Measurements from ENCODE around the gene KIF22.
"Not testable (repeated sequence)": the region's sequence is repeated elsewhere in the genome, so short reads cannot be mapped to it uniquely, and the experiment has no call there.

KIF22 gene

GRCh38 chr16:29815793-29816693 lies 25.5 kb downstream of the KIF22 start, which contains the start of gene PAGR1:
PAGR1 (plus strand) TSS chr16:29816152; CDS start chr16:29816526, 374 bp downstream.
- peak; percentile 97 for DNase-seq

DNA sequence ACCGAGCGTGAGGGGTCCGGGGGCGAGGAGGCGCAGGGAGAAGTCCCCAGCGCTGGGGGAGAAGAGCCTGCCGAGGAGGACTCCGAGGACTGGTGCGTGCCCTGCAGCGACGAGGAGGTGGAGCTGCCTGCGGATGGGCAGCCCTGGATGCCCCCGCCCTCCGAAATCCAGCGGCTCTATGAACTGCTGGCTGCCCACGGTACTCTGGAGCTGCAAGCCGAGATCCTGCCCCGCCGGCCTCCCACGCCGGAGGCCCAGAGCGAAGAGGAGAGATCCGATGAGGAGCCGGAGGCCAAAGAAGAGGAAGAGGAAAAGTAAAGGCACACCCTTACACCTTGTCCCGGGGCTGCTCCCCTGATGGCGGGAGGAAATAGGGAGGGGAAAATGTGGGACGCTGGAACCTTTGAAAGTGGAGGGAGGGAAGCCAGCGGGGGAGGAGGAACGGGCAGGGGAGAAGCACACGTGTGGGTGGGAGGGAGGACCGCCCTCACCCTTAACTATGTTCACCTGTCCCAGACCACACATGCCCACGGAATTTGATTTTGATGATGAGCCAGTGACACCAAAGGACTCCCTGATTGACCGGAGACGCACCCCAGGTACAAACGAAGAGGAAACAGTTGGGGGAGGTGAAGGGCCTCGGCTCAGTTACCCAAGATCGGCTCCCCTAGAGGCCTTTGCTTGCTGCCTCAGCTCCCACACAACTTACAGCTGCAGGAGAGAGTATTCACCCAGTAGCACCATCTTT lies 26.3 kb downstream of the KIF22 start:
- DNase-seq, result peak in 1 of 2 donors; percentile 58

- no peak for DNase-seq
Observed at GRCh38 chr16:29818082-29818481, 27.5 kb downstream of the KIF22 start.

GRCh38 chr16:29819506-29819905 lies 29.0 kb downstream of the KIF22 start:
- DNase-seq, result no peak

- peak in 1 of 2 donors; percentile 49 for DNase-seq
Observed at GRCh38 chr16:29820271-29820701, 29.7 kb downstream of the KIF22 start, which contains the start of gene MVP. MVP (plus strand) TSS chr16:29820462; CDS start chr16:29830550, 10,088 bp downstream.

- no peak for DNase-seq
Observed at GRCh38 chr16:29820730-29821642, 30.4 kb downstream of the KIF22 start.

DNA sequence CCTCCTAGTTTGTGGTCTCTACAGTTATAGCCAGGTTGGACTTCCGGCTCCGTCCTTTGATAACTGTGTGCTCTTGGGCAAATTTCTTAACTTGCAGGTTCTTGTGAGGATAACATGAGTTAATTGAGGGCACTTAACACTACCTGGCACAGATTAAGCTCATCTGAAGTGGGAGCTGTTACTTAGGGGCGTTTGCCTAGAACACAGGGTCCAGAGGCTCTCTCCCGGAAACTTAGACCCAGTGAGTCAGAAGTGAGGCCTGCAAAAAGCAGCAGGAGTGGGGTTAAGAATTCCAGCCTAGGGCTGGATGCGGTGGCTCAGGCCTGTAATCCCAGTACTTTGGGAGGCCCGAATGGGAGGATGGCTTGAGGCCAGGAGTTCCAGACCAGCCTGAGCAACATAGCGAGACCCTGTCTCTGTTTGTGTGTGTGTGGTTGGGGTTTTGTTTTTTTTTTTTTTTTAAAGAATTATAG lies 31.1 kb downstream of the KIF22 start:
- DNase-seq, result no peak

GRCh38 chr16:29824589-29825144 lies 34.1 kb downstream of the KIF22 start:
- no peak for DNase-seq

DNA sequence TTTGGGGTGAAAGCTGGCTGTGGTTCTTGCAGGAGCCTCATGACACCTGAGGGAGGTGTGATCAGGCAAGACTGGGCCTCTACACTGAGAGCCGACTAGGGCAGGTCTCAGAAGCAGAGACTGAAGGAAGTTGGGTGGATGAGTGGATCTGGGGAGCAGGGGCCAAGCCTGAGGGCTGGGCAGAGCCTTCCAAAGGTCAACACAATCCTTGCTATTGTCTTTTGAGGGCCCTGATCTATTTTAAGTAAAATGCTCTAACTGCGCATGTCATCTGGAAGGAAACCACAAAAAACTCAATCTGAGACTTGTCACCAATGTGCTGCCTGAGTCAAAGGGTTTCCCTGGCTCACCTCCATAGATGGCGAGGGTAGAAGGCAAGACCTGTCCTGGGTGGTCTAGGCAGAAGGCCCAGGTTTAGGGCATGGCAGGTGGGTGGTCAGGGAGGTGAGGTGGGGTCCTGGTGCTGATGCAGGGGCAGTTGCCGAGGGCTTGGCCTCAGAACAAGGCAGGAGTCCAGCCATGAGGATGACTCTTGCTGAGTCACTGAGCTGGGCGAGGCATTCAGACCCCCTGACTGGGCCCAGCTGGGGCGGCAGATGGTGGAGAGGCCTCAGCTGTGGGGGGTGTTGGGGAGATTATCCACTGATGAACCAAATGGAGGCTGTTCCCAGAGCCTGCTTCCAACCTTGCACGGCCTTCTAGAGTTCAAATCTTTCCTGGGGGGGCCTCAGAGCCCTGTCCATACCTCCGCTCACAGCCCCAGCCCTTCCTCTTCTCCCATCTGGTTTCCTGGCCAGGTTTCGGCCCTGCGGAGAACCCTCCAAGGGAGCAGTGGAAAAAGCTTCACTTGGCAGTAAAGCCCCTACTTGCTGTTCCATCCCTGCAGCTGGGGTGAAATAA lies 34.8 kb downstream of the KIF22 start:
- peak in 1 of 2 donors; percentile 51 for DNase-seq

DNA sequence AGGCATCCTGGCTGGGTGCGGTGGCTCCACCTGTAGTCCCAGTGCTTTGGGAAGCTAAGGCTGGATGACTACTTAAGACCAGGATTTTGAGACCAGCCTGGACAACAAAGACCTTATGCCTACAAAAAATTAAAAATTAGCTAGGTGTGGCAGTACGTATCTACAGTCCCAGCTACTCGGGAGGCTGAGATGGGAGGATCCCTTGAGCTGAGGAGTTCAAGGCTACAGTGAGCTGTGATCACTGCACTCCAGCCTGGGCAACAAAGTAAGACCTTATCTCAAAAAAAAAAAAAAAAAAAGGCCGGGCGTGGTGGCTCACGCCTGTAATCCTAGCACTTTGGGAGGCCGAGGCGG lies 35.8 kb downstream of the KIF22 start:
- no peak for DNase-seq

DNA sequence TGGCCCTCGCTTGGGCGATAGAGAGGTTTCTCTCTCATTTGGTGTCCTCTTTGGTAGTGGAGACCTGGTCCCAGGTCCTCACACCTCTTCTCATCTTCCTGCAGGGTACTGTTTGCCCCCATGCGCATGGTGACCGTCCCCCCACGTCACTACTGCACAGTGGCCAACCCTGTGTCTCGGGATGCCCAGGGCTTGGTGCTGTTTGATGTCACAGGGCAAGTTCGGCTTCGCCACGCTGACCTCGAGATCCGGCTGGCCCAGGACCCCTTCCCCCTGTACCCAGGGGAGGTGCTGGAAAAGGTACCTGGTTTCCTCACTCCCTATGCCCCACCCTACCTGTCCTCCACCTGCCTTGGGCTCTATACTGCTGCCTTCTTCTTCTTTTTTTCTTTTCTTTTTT lies 40.2 kb downstream of the KIF22 start:
- DNase-seq, result no peak

DNA sequence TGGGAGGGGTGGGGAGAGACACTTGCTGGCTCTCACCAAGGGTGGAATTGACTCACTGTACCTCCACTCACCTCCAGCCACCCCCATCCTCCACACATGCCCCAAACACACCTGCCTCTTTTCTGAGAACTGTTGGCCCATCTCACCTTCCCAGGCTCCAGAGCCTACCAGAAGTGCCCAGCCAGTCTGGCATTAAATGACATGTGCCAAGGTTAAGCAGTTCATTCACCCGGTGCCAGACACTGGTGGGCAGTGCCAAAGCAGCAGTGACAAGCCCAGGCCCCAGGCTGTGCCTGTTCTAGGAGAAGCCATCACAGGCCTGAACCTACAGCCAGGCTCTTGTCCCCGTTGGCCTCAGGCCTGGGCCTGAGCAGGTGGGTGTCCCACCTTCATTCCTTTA lies 40.9 kb downstream of the KIF22 start:
- DNase-seq, result no peak

DNA sequence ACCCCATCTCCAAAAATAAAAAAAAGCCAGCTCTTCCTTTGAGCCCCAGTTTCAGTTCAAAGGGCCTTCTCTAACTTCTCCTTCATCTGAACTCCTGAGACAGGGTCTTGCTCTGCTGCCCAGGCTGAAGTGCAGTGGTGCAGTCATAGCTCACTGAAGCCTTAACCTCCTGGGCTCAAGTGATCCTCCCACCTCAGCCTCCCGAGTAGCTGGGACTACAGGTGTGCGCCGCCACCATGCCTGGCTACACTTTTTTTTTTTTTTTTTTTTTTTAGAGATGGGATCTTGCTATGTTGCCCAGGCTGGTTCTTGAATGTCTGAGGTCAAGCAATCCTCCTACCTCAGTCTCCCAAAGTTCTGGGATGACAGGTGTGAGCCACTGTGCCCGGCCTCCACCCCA lies 42.7 kb downstream of the KIF22 start:
- DNase-seq, result not testable (repeated sequence)

GRCh38 chr16:29834079-29834478 lies 43.5 kb downstream of the KIF22 start:
- no peak for DNase-seq

- DNase-seq, result no peak
Observed at GRCh38 chr16:29835926-29836325, 45.4 kb downstream of the KIF22 start.

- DNase-seq, result no peak
Observed at GRCh38 chr16:29836623-29837022, 46.1 kb downstream of the KIF22 start.

- DNase-seq, result no peak
Observed at GRCh38 chr16:29837841-29838240, 47.3 kb downstream of the KIF22 start.

DNA sequence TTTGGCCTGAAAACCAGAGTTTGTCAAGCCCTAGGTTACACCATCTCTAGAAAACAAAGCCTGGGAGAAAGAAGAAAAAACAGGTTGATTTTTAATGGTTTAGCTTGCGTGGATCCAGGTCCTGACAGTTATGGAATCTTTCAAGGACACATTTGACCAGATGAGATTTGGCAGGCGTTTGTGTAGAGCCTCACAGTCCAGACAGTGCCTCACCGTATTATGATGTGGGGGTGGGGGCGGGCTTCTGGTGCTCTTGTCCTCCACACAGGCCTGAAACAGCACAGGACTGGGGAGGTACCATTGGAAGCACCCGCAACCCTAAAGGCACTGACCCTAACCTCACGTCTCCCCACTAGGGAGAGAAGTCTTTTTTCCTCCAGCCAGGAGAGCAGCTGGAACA lies 49.3 kb downstream of the KIF22 start:
- DNase-seq, result no peak

GRCh38 chr16:29840240-29840639 lies 49.7 kb downstream of the KIF22 start:
- no peak for DNase-seq

DNA sequence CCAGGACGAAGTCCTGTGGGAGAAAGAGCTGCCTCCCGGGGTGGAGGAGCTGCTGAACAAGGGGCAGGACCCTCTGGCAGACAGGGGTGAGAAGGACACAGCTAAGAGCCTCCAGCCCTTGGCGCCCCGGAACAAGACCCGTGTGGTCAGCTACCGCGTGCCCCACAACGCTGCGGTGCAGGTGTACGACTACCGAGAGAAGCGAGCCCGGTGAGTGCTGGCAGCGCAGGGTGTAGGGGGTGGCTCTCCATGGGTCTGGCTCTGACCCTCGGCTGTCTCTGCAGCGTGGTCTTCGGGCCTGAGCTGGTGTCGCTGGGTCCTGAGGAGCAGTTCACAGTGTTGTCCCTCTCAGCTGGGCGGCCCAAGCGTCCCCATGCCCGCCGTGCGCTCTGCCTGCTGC lies 51.1 kb downstream of the KIF22 start:
- no peak for DNase-seq

GRCh38 chr16:29842732-29843346 lies 52.3 kb downstream of the KIF22 start:
- DNase-seq, result no peak
